ENCODE results near the gene ABLIM3. TPM values are rescaled to one million over a fixed set of nuclear protein-coding genes. Genes with fewer than 3 reads are reported as not detected.

ABLIM3 gene
- total RNA-seq, 1 experiment from 2014 or later: 111 TPM

GRCh38 chr5:149220750-149221149, 79.5 kb downstream of the ABLIM3 start:
- H3K36me3 ChIP-seq (ENCODE audit: low read depth): peaks cover 27% of the 10 kb centered on the region; the same call in 1 of the 2 replicates
- H3K4me1 ChIP-seq (replicated peaks; ENCODE audit: insufficient read depth): no peaks in the 10 kb centered on the region
- peaks cover 6% of the 10 kb centered on the region; the same call in 1 of the 2 replicates for H3F3A ChIP-seq (ENCODE audit: insufficient read depth, low read depth)
- no peaks in the 10 kb centered on the region for H3K79me2 ChIP-seq (ENCODE audit: low read depth)
- H3K4me3 ChIP-seq: no peak overlapping the region
- DNase-seq: no peak
- TF ChIP-seq CTCF (conservative IDR thresholded peaks at IDR 0.05) (no peak), EZH2 (IDR thresholded peaks at IDR 0.05; ENCODE audit: low read depth) (no peak)
- POLR2A ChIA-PET (ENCODE audit: unreplicated experiment): no interaction called here
- H3K27ac ChIP-seq: no peak overlapping the region
- no peaks in the 10 kb centered on the region for H4K20me1 ChIP-seq (ENCODE audit: insufficient read depth)
- no peak overlapping the region for H3K4me2 ChIP-seq
- H2AFZ ChIP-seq: no peak overlapping the region
- no peaks in the 10 kb centered on the region for H3K9me3 ChIP-seq (ENCODE audit: insufficient read depth, low read depth)
- no peaks in the 10 kb centered on the region for H3K9me2 ChIP-seq (ENCODE audit: insufficient read depth)
- CTCF ChIA-PET: no interaction called here
- BruUV-seq (replicated peaks): no TSS peak
- no peaks in the 10 kb centered on the region for H3K27me3 ChIP-seq (ENCODE audit: insufficient read depth, low read depth)
- intact Hi-C loops (cut with micrococcal nuclease; ENCODE audit: unreplicated experiment): no loop called here

- intact Hi-C loops (cut with micrococcal nuclease; ENCODE audit: unreplicated experiment): no loop called here
- CTCF ChIA-PET: interaction anchor here (0.6 kb wide), 1 partner anchor 85 kb away, joined by 3 read pairs; no protein-coding TSS in a partner anchor
These were observed 80.0 kb downstream of the ABLIM3 start for GRCh38 chr5:149221326-149221725.

GRCh38 chr5:149221731-149222342, 80.5 kb downstream of the ABLIM3 start:
- peaks cover 27% of the 10 kb centered on the region; the same call in 1 of the 2 replicates for H3K36me3 ChIP-seq (ENCODE audit: low read depth)
- TF ChIP-seq EZH2 (IDR thresholded peaks at IDR 0.05; ENCODE audit: low read depth) (no peak), CTCF (conservative IDR thresholded peaks at IDR 0.05) (no peak)
- H3K4me2 ChIP-seq: no peak overlapping the region
- H3K27ac ChIP-seq: no peak overlapping the region
- no peaks in the 10 kb centered on the region for H4K20me1 ChIP-seq (ENCODE audit: insufficient read depth)
- no peaks in the 10 kb centered on the region for H3K9me2 ChIP-seq (ENCODE audit: insufficient read depth)
- no peaks in the 10 kb centered on the region for H3K9me3 ChIP-seq (ENCODE audit: insufficient read depth, low read depth)
- no peak for DNase-seq
- H3K27me3 ChIP-seq (ENCODE audit: insufficient read depth, low read depth): no peaks in the 10 kb centered on the region
- no peak overlapping the region for H2AFZ ChIP-seq
- BruUV-seq (replicated peaks): no TSS peak
- CTCF ChIA-PET: interaction anchor here (0.6 kb wide), 1 partner anchor 85 kb away, joined by 3 read pairs; no protein-coding TSS in a partner anchor
- POLR2A ChIA-PET (ENCODE audit: unreplicated experiment): interaction anchor here (0.8 kb wide), 1 partner anchor 481 kb away, joined by 9 read pairs; no protein-coding TSS in a partner anchor
- H3K4me1 ChIP-seq (replicated peaks; ENCODE audit: insufficient read depth): peaks cover 6% of the 10 kb centered on the region
- intact Hi-C loops (cut with micrococcal nuclease; ENCODE audit: unreplicated experiment): no loop called here
- H3K79me2 ChIP-seq (ENCODE audit: low read depth): no peaks in the 10 kb centered on the region
- no peak overlapping the region for H3K4me3 ChIP-seq
- H3F3A ChIP-seq (ENCODE audit: insufficient read depth, low read depth): peaks cover 14% of the 10 kb centered on the region; the same call in 1 of the 2 replicates

More at GRCh38 chr5:149221326-149221725, 80.0 kb downstream of the ABLIM3 start:
- no peaks in the 10 kb centered on the region for H4K20me1 ChIP-seq (ENCODE audit: insufficient read depth)
- no peaks in the 10 kb centered on the region for H3K9me3 ChIP-seq (ENCODE audit: insufficient read depth, low read depth)
- H3K36me3 ChIP-seq (ENCODE audit: low read depth): peaks cover 27% of the 10 kb centered on the region; the same call in 1 of the 2 replicates
- no peak overlapping the region for H3K27ac ChIP-seq
- H3K27me3 ChIP-seq (ENCODE audit: insufficient read depth, low read depth): no peaks in the 10 kb centered on the region
- DNase-seq: no peak
- TF ChIP-seq CTCF (conservative IDR thresholded peaks at IDR 0.05) (no peak), EZH2 (IDR thresholded peaks at IDR 0.05; ENCODE audit: low read depth) (no peak)
- no peak overlapping the region for H3K4me3 ChIP-seq
- 0 out of 2 replicates have a peak, but pooled peaks cover under 1% of the 10 kb centered on the region for H3K4me1 ChIP-seq (replicated peaks; ENCODE audit: insufficient read depth)
- BruUV-seq (replicated peaks): no TSS peak
- H3K79me2 ChIP-seq (ENCODE audit: low read depth): no peaks in the 10 kb centered on the region
- H2AFZ ChIP-seq: no peak overlapping the region
- no peak overlapping the region for H3K4me2 ChIP-seq
- H3K9me2 ChIP-seq (ENCODE audit: insufficient read depth): no peaks in the 10 kb centered on the region
- H3F3A ChIP-seq (ENCODE audit: insufficient read depth, low read depth): peaks cover 9% of the 10 kb centered on the region; the same call in 1 of the 2 replicates
- POLR2A ChIA-PET (ENCODE audit: unreplicated experiment): no interaction called here
